HepG2 (cell line): ENCODE data around the gene PIANP. TPM values are rescaled to one million over a fixed set of nuclear protein-coding genes. Genes with fewer than 3 reads are reported as not detected.

Source experiments
- ATAC-seq: fragments of 200-7000 bp; cut with Tn5 transposase; 3 replicates; pipeline ENCODE4 v1.9.1; 2020; ENCODE audit warnings: mild to moderate bottlenecking, moderate library complexity
- BruUV-seq: library from RNA; stranded (reverse); fragments of 400-500 nt; replicated peaks from 2 replicates; lab custom pipeline; 2021; lab: Mats Ljungman, UMichigan
- CTCF ChIA-PET: fragments of 300-600 bp; formaldehyde crosslinking; extraction: SDS; loops from one replicate; lab custom pipeline; 2021; ENCODE audit warnings: low total read pairs, inconsistent platforms, low intra/inter-chr PET ratio; lab: Yijun Ruan, JAX
- POLR2A ChIA-PET: fragments of 350-600 bp; sonication (Branson Sonifier 250); formaldehyde crosslinking; loops from one replicate; lab custom pipeline; 2020; ENCODE audit warnings: antibody characterized with exemption, inconsistent platforms; lab: Yijun Ruan, JAX
- DNase-seq: peaks from one replicate; pipeline ENCODE4 v3.0.0-alpha.2; 2015; ENCODE audit warnings: low spot score
- FAIRE-seq: peaks from 3 replicates; lab custom pipeline; 2011; peaks lifted over from hg19 to GRCh38; lab: Jason Lieb, UNC
- H2AFZ ChIP-seq: one replicate; pipeline ENCODE4 v1.6.1; 2011; ENCODE audit warnings: low read length, inconsistent platforms
- H3K27ac ChIP-seq: fragments of 300-600 bp; 3 replicates; pipeline ENCODE4 v1.8.0; 2011; ENCODE audit warnings: mixed run types, mild to moderate bottlenecking, mixed read lengths, low read length, inconsistent platforms; ENCODE audit not compliant: insufficient read depth; ENCODE audit errors: extremely low read length
- H3K27me3 ChIP-seq, 2 experiments: fragments of 200-600 bp in 1 of 2; 2 replicates in 1 of 2; 3 replicates in 1 of 2; pipeline versions ENCODE4 v1.6.0 to v1.8.0; 2011; ENCODE audit warnings: low read length in 2 of 2, mild to moderate bottlenecking in 2 of 2, moderate library complexity in 2 of 2, inconsistent platforms in 1 of 2; ENCODE audit not compliant: insufficient read depth in 2 of 2, control insufficient read depth in 1 of 2
- H3K36me3 ChIP-seq, 2 experiments: fragments of 200-600 bp in 1 of 2; replicated peaks in 1 of 2; 2 replicates in 1 of 2; 3 replicates in 1 of 2; pipeline versions ENCODE4 v1.5.1 to v1.8.0; 2011; ENCODE audit warnings: low read length in 2 of 2, inconsistent platforms in 1 of 2; ENCODE audit not compliant: insufficient read depth in 2 of 2, control insufficient read depth in 1 of 2
- H3K4me1 ChIP-seq: 2 replicates; pipeline ENCODE4 v1.5.1; 2012; ENCODE audit warnings: low read length, inconsistent platforms; ENCODE audit not compliant: insufficient read depth
- H3K4me2 ChIP-seq: 2 replicates; pipeline ENCODE4 v1.6.0; 2011; ENCODE audit warnings: low read depth, low read length, inconsistent platforms
- H3K4me3 ChIP-seq, 3 experiments: fragments of 200-600 bp in 1 of 3; sonication (generic), shearing (Covaris generic) in 1 of 3; replicated peaks in 1 of 3; 2 replicates each; pipeline ENCODE4 v1.5.1; 2011 to 2016; ENCODE audit warnings: low read length in 3 of 3, inconsistent platforms in 2 of 3, low read depth in 2 of 3, mild to moderate bottlenecking in 2 of 3, control low read depth in 1 of 3, mixed read lengths in 1 of 3; ENCODE audit not compliant: insufficient read depth in 1 of 3
- H3K79me2 ChIP-seq: one replicate; pipeline ENCODE4 v1.6.1; 2011; ENCODE audit warnings: low read length, inconsistent platforms; ENCODE audit not compliant: insufficient read depth
- H3K9ac ChIP-seq: 2 replicates; pipeline ENCODE4 v1.6.0; 2011; ENCODE audit warnings: mild to moderate bottlenecking, low read depth, low read length, inconsistent platforms; ENCODE audit not compliant: insufficient read depth
- H3K9me3 ChIP-seq: 2 replicates; pipeline ENCODE4 v1.5.1; 2012; ENCODE audit warnings: mild to moderate bottlenecking, low read length
- H4K20me1 ChIP-seq: 2 replicates; pipeline ENCODE4 v1.6.0; 2011; ENCODE audit warnings: inconsistent platforms, mild to moderate bottlenecking, low read length, moderate library complexity; ENCODE audit not compliant: insufficient read depth
- POLR2A ChIP-seq, 2 experiments: IDR thresholded peaks; 2 replicates each; pipeline ENCODE4 v1.6.1; 2011; ENCODE audit warnings: low read depth in 2 of 2, low read length in 2 of 2, mild to moderate bottlenecking in 1 of 2, moderate library complexity in 1 of 2; ENCODE audit not compliant: insufficient read depth in 1 of 2
- RXRB ChIP-seq: IDR thresholded peaks from 2 replicates; pipeline ENCODE4 v1.6.1; 2016; ENCODE audit warnings: borderline replicate concordance, missing genetic modification reagents, missing compliant biosample characterization
- SNAPC4 ChIP-seq: sonication (generic); formaldehyde crosslinking; IDR thresholded peaks from 2 replicates; pipeline ENCODE4 v1.4.0; 2020; ENCODE audit warnings: mild to moderate bottlenecking, missing genetic modification reagents
- ZNF800 ChIP-seq: sonication (generic); formaldehyde crosslinking; IDR thresholded peaks from 2 replicates; pipeline ENCODE4 v1.4.0; 2020; ENCODE audit warnings: missing genetic modification reagents
- WGBS: methylation state at CpG from one replicate; pipeline ENCODE4 v1.1.6; 2017; ENCODE audit warnings: low lambda C conversion rate; 5-methylcytosine and 5-hydroxymethylcytosine counted together
- in situ Hi-C: cut with HindIII; loops from 2 replicates; pipeline ENCODE4 v1.10.0; 2017; ENCODE audit warnings: low pct_unique_long_range_greater_than_20kb; ENCODE audit not compliant: extremely low pct_ligation_motif_present
- intact Hi-C: fragments of 100-400 bp; cut with micrococcal nuclease; formaldehyde crosslinking; loops from one replicate; pipeline ENCODE4 v1.10.0; 2022; ENCODE audit not compliant: unreplicated experiment
- polyA plus RNA-seq, 8 experiments: library from polyadenylated mRNA; depleted of rRNA in 3 of 8; stranded (reverse) in 7 of 8; unstranded in 1 of 8; fragments of >200 nt; fragmentation: Illumina TruSeq in 4 of 8; extraction: Trizol in 4 of 8; gene quantifications; 2 replicates each; pipeline versions ENCODE4 v1.2.1 to v1.2.3, GENCODE V29; 2011 to 2016; ENCODE audit warnings: low read depth in 4 of 8, missing spikeins in 1 of 8, mixed read lengths in 1 of 8; ENCODE audit not compliant: insufficient read depth in 1 of 8
- total RNA-seq, 5 experiments: library from RNA; depleted of rRNA; stranded (reverse); fragments of >200 nt; fragmentation: Illumina TruSeq; extraction: Trizol; gene quantifications; 2 replicates each; pipeline ENCODE4 v1.2.3, GENCODE V29; 2016; ENCODE audit warnings: low read depth in 1 of 5

PIANP gene
- total and polyA plus RNA-seq, 2 of the 13 experiments (the other 11 are each of a cell fraction or from before 2014, with no cell fraction given): not detected

- no peaks in the 10 kb centered on the region for H3K9me3 ChIP-seq
- peaks cover 7% of the 10 kb centered on the region for H3K79me2 ChIP-seq
- intact Hi-C loops: loop anchor here (2.0 kb wide), 1 partner anchor 46 kb away; no protein-coding TSS in a partner anchor
- H3K27me3 ChIP-seq: no peaks in the 10 kb centered on the region; a peak in 1 of 5 replicates
- TF ChIP-seq SNAPC4: 0 out of 2 replicates have a peak, but pooled peaks have one; percentile 21
- TF ChIP-seq POLR2A (IDR thresholded peaks at IDR 0.05; ENCODE audit: insufficient read depth in 1 of 2, low read depth in 2 of 2, low read length in 2 of 2): 0 out of 4 replicates have a peak, but pooled peaks of 1 of the 2 experiments have one; percentile 15
- 0 out of 2 replicates have a peak, but pooled peaks have one; percentile 4 for TF ChIP-seq ZNF800 (CRISPR knock-in tag)
- TF ChIP-seq RXRB: no peak
- TF ChIP-seq, all 625 proteins: peak for 3
- CTCF ChIA-PET: no interaction called here
- no peak for DNase-seq
- peaks cover 1 to 8% of the 10 kb centered on the region in 2 experiments; a peak in 4 of 5 replicates for H3K36me3 ChIP-seq
- WGBS: 0% methylated on average over 9 of the region's 10 CpGs
- H3K4me2 ChIP-seq: peak overlapping the region; percentile 73
- H4K20me1 ChIP-seq: no peaks in the 10 kb centered on the region
- H3K4me1 ChIP-seq: peaks cover 18% of the 10 kb centered on the region
- H3K9ac ChIP-seq: peak overlapping the region; percentile 81
- no peak for FAIRE-seq
- POLR2A ChIA-PET: no interaction called here
- in situ Hi-C loops: loop anchor here (5.0 kb wide), 1 partner anchor 35 kb away; no protein-coding TSS in a partner anchor
- peak; percentile 55 for ATAC-seq
- TSS peak; percentile 66 for BruUV-seq
- peak overlapping the region; percentile 77 to 92 (median 87) for H3K4me3 ChIP-seq
- peak overlapping the region; percentile 48 for H3K27ac ChIP-seq
- peak overlapping the region; percentile 48 for H2AFZ ChIP-seq
Measured at GRCh38 chr12:6662602-6662905, 38.1 kb downstream of the PIANP start.
